Smooth muscle cell (in vitro differentiated cells): ENCODE data around the gene SCN8A. TPM values are rescaled to one million over a fixed set of nuclear protein-coding genes. Genes with fewer than 3 reads are reported as not detected.

Experiments
- DNase-seq: peaks from one replicate; lab custom pipeline; 2025; ENCODE audit not compliant: unreplicated experiment; lab: John Stamatoyannopoulos, UW
- H2AFZ ChIP-seq: fragments of 200-600 bp; sonication (generic); 2 replicates; pipeline ENCODE4 v1.6.0; 2016; ENCODE audit warnings: antibody characterized with exemption, low read depth, mild to moderate bottlenecking
- H3F3A ChIP-seq: fragments of 200-600 bp; sonication (generic); 2 replicates; pipeline ENCODE4 v1.6.0; 2017; ENCODE audit warnings: antibody characterized with exemption, low read depth
- H3K27ac ChIP-seq: fragments of 200-600 bp; sonication (generic); 2 replicates; pipeline ENCODE4 v1.5.1; 2016; ENCODE audit warnings: low read depth, mild to moderate bottlenecking
- H3K27me3 ChIP-seq: fragments of 200-600 bp; sonication (generic); 2 replicates; pipeline ENCODE4 v1.6.1; 2016; ENCODE audit warnings: low read depth, mild to moderate bottlenecking
- H3K36me3 ChIP-seq: fragments of 200-600 bp; sonication (generic); 2 replicates; pipeline ENCODE4 v1.5.1; 2016; ENCODE audit warnings: low read depth
- H3K4me1 ChIP-seq: fragments of 200-600 bp; sonication (generic); 2 replicates; pipeline ENCODE4 v1.5.1; 2016; ENCODE audit warnings: low read depth
- H3K4me2 ChIP-seq: fragments of 200-600 bp; sonication (generic); 2 replicates; pipeline ENCODE4 v1.6.0; 2016; ENCODE audit warnings: mild to moderate bottlenecking
- H3K4me3 ChIP-seq: fragments of 200-600 bp; sonication (generic); 2 replicates; pipeline ENCODE4 v1.5.1; 2016; ENCODE audit warnings: mild to moderate bottlenecking
- H3K79me2 ChIP-seq: fragments of 200-600 bp; sonication (generic); 2 replicates; pipeline ENCODE4 v1.6.0; 2016; ENCODE audit warnings: low read depth, mild to moderate bottlenecking
- H3K9ac ChIP-seq: fragments of 200-600 bp; sonication (generic); 2 replicates; pipeline ENCODE4 v1.6.0; 2016; ENCODE audit warnings: low read depth
- H3K9me3 ChIP-seq: fragments of 200-600 bp; sonication (generic); replicated peaks from 2 replicates; pipeline ENCODE4 v1.5.1; 2016; ENCODE audit warnings: low read depth
- H4K20me1 ChIP-seq: fragments of 200-600 bp; sonication (generic); 2 replicates; pipeline ENCODE4 v1.6.0; 2016; ENCODE audit warnings: low read depth
- WGBS: methylation state at CpG from one replicate; pipeline ENCODE4 v1.1.7; 2016; ENCODE audit warnings: low lambda C conversion rate; 5-methylcytosine and 5-hydroxymethylcytosine counted together
- polyA plus RNA-seq: library from polyadenylated mRNA; unstranded; fragments of >200 nt; fragmentation: Nextera tagmentation; extraction: Ambion mirVana; gene quantifications from 2 replicates; pipeline ENCODE4 v1.2.1, GENCODE V29; 2016
- total RNA-seq: library from RNA; depleted of rRNA; stranded (reverse); fragments of >200 nt; gene quantifications from 2 replicates; pipeline ENCODE4 v1.2.3, GENCODE V29; 2014
- TF ChIP-seq, protein P1 (sequence below): fragments of 200-600 bp; sonication (generic); IDR thresholded peaks from 2 replicates; pipeline ENCODE4 v1.5.1; 2017; ENCODE audit warnings: borderline replicate concordance, mild to moderate bottlenecking, antibody characterized with exemption; ENCODE audit not compliant: insufficient read depth, poor library complexity, severe bottlenecking

SCN8A gene
- total and polyA plus RNA-seq, 2 experiments from 2014 or later: 0.38 to 4.5 TPM

DNA sequence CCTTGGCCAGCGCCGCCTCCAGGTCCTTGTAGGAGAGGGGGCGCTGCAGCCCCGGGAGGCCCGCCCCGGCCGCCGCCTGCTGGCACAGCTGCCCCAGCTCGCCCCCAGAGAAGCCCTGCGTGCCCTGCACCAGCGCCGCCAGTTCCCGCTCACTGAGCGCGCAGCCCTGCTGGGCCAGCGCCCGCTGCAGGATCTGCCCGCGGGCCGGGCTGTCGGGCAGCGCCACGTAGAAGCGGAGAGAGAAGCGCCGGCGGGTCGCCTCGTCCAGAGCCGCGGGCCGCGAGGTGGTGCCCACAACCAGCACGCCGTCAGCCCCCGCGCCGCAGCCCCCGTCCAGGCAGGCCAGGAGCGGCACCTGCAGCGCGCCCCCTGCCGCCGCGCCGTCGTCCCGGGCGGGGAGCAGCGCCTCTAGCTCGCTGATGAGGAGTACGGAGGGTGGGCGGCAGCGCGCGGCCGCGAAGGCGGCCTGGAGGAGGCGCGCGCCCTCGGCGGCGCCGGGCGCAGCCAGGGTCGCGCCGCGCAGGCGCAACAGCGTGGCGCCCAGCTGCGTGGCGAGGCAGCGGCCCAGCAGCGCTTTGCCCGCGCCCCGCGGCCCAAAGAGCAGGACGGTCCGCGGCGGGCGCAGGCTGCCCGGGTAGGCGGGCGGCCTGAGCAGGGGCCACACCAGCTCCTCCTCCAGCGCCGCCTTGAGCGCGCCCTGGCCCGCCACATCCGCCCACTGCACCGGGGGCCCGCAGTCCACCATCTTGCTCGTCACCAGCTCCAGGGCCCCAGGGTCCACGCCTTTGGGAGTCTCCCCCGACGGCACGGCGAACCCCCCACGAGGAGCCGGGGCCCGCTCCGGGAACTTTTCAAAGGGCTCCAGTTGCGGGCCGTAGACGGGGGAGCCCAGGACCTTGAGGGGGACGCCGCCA, 229.8 kb downstream of the SCN8A start:
- Histone ChIP-seq H4K20me1 (peaks cover 20% of the 10 kb centered on the region), H3K27ac (peak overlapping the region; percentile 24), H3K9me3 (no peaks in the 10 kb centered on the region), H3K4me1 (peaks cover 9% of the 10 kb centered on the region), H3K36me3 (no peaks in the 10 kb centered on the region), H2AFZ (peak overlapping the region; percentile 98), H3K27me3 (no peaks in the 10 kb centered on the region), H3K4me3 (peak overlapping the region; percentile 64), H3K79me2 (no peaks in the 10 kb centered on the region), H3F3A (peaks cover 9% of the 10 kb centered on the region), H3K4me2 (peak overlapping the region; percentile 90), H3K9ac (peak overlapping the region; percentile 66)
- TF ChIP-seq, protein P1, sequence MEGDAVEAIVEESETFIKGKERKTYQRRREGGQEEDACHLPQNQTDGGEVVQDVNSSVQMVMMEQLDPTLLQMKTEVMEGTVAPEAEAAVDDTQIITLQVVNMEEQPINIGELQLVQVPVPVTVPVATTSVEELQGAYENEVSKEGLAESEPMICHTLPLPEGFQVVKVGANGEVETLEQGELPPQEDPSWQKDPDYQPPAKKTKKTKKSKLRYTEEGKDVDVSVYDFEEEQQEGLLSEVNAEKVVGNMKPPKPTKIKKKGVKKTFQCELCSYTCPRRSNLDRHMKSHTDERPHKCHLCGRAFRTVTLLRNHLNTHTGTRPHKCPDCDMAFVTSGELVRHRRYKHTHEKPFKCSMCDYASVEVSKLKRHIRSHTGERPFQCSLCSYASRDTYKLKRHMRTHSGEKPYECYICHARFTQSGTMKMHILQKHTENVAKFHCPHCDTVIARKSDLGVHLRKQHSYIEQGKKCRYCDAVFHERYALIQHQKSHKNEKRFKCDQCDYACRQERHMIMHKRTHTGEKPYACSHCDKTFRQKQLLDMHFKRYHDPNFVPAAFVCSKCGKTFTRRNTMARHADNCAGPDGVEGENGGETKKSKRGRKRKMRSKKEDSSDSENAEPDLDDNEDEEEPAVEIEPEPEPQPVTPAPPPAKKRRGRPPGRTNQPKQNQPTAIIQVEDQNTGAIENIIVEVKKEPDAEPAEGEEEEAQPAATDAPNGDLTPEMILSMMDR: peak; percentile 41
- peak; percentile 35 for DNase-seq
- whole genome bisulfite sequencing: 15% methylated on average over 73 of the region's 113 CpGs

DNA sequence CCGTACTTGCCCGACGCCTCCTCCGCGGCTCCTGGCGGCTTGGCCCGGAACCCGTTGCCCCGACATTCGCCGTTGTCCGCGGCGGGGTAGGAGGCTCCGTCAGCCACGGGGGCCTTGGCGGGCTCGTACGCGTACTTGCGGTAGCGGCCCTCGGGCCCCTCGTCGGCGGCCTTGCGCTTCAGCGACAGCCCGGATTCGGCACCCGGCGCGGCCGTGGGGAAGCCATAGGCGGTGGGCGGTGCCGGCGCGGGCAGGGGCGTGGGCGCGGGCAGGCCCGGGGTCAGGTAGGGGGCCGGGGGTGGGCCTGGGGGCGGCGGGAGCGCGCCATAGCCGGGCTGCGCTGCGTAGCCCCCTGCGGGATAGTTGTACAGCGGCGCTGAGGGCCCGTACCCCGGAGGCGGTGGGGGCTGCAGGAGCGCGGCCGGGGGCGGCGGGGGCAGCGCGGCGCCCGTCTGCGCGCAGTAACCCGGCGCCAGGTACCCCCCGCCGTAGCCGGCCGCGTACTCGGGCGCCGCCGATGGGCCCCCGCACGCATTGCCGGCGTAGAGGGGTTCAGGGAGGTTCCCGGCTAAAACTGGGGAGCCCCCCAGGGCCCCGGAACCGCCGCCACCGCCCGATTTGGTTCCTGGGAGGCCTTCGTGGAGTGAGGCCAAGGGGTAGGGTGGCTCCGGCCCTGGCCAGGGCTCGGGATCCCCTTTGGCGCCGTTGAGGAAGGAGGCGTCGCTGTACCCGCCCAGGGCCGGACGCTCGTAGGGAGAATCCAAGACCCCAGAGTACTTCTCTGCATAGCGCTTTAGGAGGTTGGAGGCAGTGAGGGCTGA, 230.6 kb downstream of the SCN8A start:
- no peaks in the 10 kb centered on the region for H3K36me3 ChIP-seq
- peaks cover 9% of the 10 kb centered on the region for H3K4me1 ChIP-seq
- H3K4me3 ChIP-seq: peak overlapping the region; percentile 64
- H3K9ac ChIP-seq: peak overlapping the region; percentile 66
- H3K27me3 ChIP-seq: no peaks in the 10 kb centered on the region
- no peaks in the 10 kb centered on the region for H3K79me2 ChIP-seq
- TF ChIP-seq, protein P1: no peak
- WGBS: 36% methylated on average over 49 of the region's 101 CpGs
- H3F3A ChIP-seq: peaks cover 9% of the 10 kb centered on the region
- peak overlapping the region; percentile 24 for H3K27ac ChIP-seq
- peak overlapping the region; percentile 90 for H3K4me2 ChIP-seq
- no peaks in the 10 kb centered on the region for H3K9me3 ChIP-seq
- H2AFZ ChIP-seq: peak overlapping the region; percentile 98
- H4K20me1 ChIP-seq: peaks cover 24% of the 10 kb centered on the region
- DNase-seq: no peak

DNA sequence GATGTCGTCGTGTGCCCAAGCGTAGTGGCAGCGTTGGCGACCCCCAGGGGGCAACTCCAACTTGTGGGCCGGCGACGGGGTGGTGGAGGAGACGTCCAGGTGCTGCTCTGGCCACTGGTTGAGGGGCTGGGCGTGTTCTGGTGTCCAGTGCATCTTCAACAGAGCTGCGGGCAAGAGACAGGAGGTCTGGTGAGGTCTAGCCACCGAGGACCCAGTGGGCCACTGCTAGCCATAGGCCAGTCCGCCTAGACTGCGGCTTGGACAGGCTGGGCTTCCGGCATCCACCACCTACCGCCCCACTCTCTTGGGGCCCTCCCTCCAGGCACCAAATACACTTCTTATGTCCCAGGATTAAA, 231.2 kb downstream of the SCN8A start:
- peaks cover 9% of the 10 kb centered on the region for H3F3A ChIP-seq
- H3K27ac ChIP-seq: no peak overlapping the region
- no peak overlapping the region for H2AFZ ChIP-seq
- TF ChIP-seq, protein P1: no peak
- H3K9me3 ChIP-seq: no peaks in the 10 kb centered on the region
- H4K20me1 ChIP-seq: peaks cover 24% of the 10 kb centered on the region
- H3K4me3 ChIP-seq: no peak overlapping the region
- H3K79me2 ChIP-seq: no peaks in the 10 kb centered on the region
- no peak for DNase-seq
- peak overlapping the region; percentile 90 for H3K4me2 ChIP-seq
- WGBS: 89% methylated on average over 16 of the region's 16 CpGs
- H3K4me1 ChIP-seq: peaks cover 9% of the 10 kb centered on the region
- H3K27me3 ChIP-seq: no peaks in the 10 kb centered on the region
- H3K36me3 ChIP-seq: no peaks in the 10 kb centered on the region
- H3K9ac ChIP-seq: no peak overlapping the region
